Panc1 (cell line): ENCODE measurements around the gene TTLL12. TPM values are rescaled to one million over a fixed set of nuclear protein-coding genes. Genes with fewer than 3 reads are reported as not detected.

Experiments used
- ATAC-seq: fragments of 200-7000 bp; cut with Tn5 transposase; 2 replicates; pipeline ENCODE4 v1.9.1; 2020; ENCODE audit warnings: mild to moderate bottlenecking, moderate library complexity
- BruUV-seq: library from RNA; stranded (reverse); fragments of 400-500 nt; replicated peaks from 2 replicates; lab custom pipeline; 2021; lab: Mats Ljungman, UMichigan
- CTCF ChIA-PET: fragments of 300-600 bp; sonication (Branson Sonifier 250); formaldehyde crosslinking; loops from one replicate; lab custom pipeline; 2022; ENCODE audit warnings: antibody characterized with exemption; lab: Charles Lee
- POLR2A ChIA-PET: fragments of 300-600 bp; sonication (Branson Sonifier 250); formaldehyde crosslinking; loops from one replicate; lab custom pipeline; 2022; ENCODE audit warnings: antibody characterized with exemption; lab: Charles Lee
- DNase-seq: peaks from one replicate; pipeline ENCODE4 v3.0.0-alpha.2; 2010; ENCODE audit warnings: low read depth, low spot score
- H3K27ac ChIP-seq: 2 replicates; pipeline ENCODE4 v1.5.1; 2011; ENCODE audit warnings: mild to moderate bottlenecking, low read length, inconsistent platforms
- H3K27me3 ChIP-seq: fragments of 200-500 bp; sonication (Bioruptor generic); 2 replicates; pipeline ENCODE4 v1.6.0; 2014; ENCODE audit warnings: low read length, inconsistent platforms; ENCODE audit not compliant: control insufficient read depth, insufficient read depth
- H3K36me3 ChIP-seq: fragments of 200-500 bp; sonication (Bioruptor generic); 2 replicates; pipeline ENCODE4 v1.5.1; 2014; ENCODE audit warnings: inconsistent platforms, mild to moderate bottlenecking, low read length, moderate library complexity; ENCODE audit not compliant: control insufficient read depth, insufficient read depth
- H3K4me1 ChIP-seq: 2 replicates; pipeline ENCODE4 v1.5.1; 2011; ENCODE audit warnings: inconsistent platforms, mild to moderate bottlenecking, low read length, moderate library complexity; ENCODE audit not compliant: control insufficient read depth, insufficient read depth
- H3K4me3 ChIP-seq, 2 experiments: 2 replicates each; pipeline ENCODE4 v1.5.1; 2011 to 2012; ENCODE audit warnings: low read depth in 2 of 2, low read length in 2 of 2, mild to moderate bottlenecking in 2 of 2, inconsistent platforms in 1 of 2, moderate library complexity in 1 of 2
- H3K9me3 ChIP-seq: fragments of 200-500 bp; sonication (Bioruptor generic); 2 replicates; pipeline ENCODE4 v1.5.1; 2014; ENCODE audit warnings: low read depth, mild to moderate bottlenecking, inconsistent platforms, low read length, moderate library complexity; ENCODE audit not compliant: control insufficient read depth, insufficient read depth
- CTCF ChIP-seq: fragments of 450-650 bp; IDR thresholded peaks from 2 replicates; pipeline ENCODE4 v1.5.1; 2017; ENCODE audit warnings: mild to moderate bottlenecking
- POLR2AphosphoS5 ChIP-seq: IDR thresholded peaks from 2 replicates; pipeline ENCODE4 v1.6.1; 2012; ENCODE audit warnings: mild to moderate bottlenecking, low read depth, low read length, moderate library complexity
- REST ChIP-seq, 2 experiments: IDR thresholded peaks; 2 replicates each; pipeline ENCODE4 v1.6.1; 2011 to 2012; ENCODE audit warnings: low read depth in 2 of 2, control low read depth in 1 of 2, low read length in 1 of 2, mild to moderate bottlenecking in 1 of 2, moderate library complexity in 1 of 2; ENCODE audit not compliant: insufficient read depth in 1 of 2
- SIN3A ChIP-seq: IDR thresholded peaks from 2 replicates; pipeline ENCODE4 v1.6.1; 2012; ENCODE audit warnings: low read depth, mild to moderate bottlenecking, low read length, moderate library complexity, borderline replicate concordance; ENCODE audit not compliant: insufficient read depth
- TCF7L2 ChIP-seq: IDR thresholded peaks from 2 replicates; pipeline ENCODE4 v1.6.1; 2011; ENCODE audit warnings: mild to moderate bottlenecking, low read depth, low read length, inconsistent platforms
- in situ Hi-C: cut with HindIII; loops from 2 replicates; pipeline ENCODE4 v1.10.0; 2016; ENCODE audit warnings: low sequenced_read_pairs, low pct_unique_long_range_greater_than_20kb
- intact Hi-C: fragments of 100-400 bp; cut with micrococcal nuclease; formaldehyde crosslinking; loops from one replicate; pipeline ENCODE4 v1.10.0; 2022; ENCODE audit not compliant: unreplicated experiment
- total RNA-seq: library from RNA; stranded (reverse); gene quantifications from one replicate; pipeline ENCODE4 v1.2.1, GENCODE V29; 2021; ENCODE audit not compliant: unreplicated experiment

Gene TTLL12
- total RNA-seq, 1 experiment from 2014 or later = 26.3 TPM

- POLR2A ChIA-PET = no interaction called here
- no peak for ATAC-seq
- Histone ChIP-seq H3K27me3 (no peaks in the 10 kb centered on the region), H3K36me3 (no peaks in the 10 kb centered on the region; the same call in 1 of the 2 replicates), H3K4me1 (peaks cover 1% of the 10 kb centered on the region; the same call in 1 of the 2 replicates), H3K27ac (no peak overlapping the region), H3K4me3 (no peak overlapping the region), H3K9me3 (no peaks in the 10 kb centered on the region)
- no TSS peak for BruUV-seq
- in situ Hi-C loops = no loop called here
- no peak for TF ChIP-seq POLR2AphosphoS5
- no peak for TF ChIP-seq REST (IDR thresholded peaks at IDR 0.05; ENCODE audit: insufficient read depth in 1 of 2, low read depth in 2 of 2, low read length in 1 of 2)
- no peak for TF ChIP-seq SIN3A
- no peak for TF ChIP-seq TCF7L2
- TF ChIP-seq CTCF = no peak
- intact Hi-C loops = no loop called here
- no peak for DNase-seq
- CTCF ChIA-PET = no interaction called here
Measured at GRCh38 chr22:43134553-43134952, 52.4 kb downstream of the TTLL12 start.

- Histone ChIP-seq H3K27me3 (no peaks in the 10 kb centered on the region), H3K4me3 (no peak overlapping the region), H3K36me3 (no peaks in the 10 kb centered on the region; the same call in 1 of the 2 replicates), H3K27ac (no peak overlapping the region), H3K4me1 (peaks cover 4% of the 10 kb centered on the region; the same call in 1 of the 2 replicates), H3K9me3 (no peaks in the 10 kb centered on the region)
- ChIA-PET CTCF (interaction anchor here (0.6 kb wide), 1 partner anchor 66 kb away, joined by 4 read pairs; no protein-coding TSS in a partner anchor), POLR2A (no interaction called here)
- intact Hi-C loops (no loop called here), in situ Hi-C loops (no loop called here)
- TF ChIP-seq REST (IDR thresholded peaks at IDR 0.05; ENCODE audit: insufficient read depth in 1 of 2, low read depth in 2 of 2, low read length in 1 of 2) = no peak
- no peak for TF ChIP-seq TCF7L2
- TF ChIP-seq CTCF = no peak
- TF ChIP-seq SIN3A = no peak
- no peak for TF ChIP-seq POLR2AphosphoS5
- no peak for DNase-seq
- BruUV-seq = no TSS peak
- no peak for ATAC-seq
Measured at GRCh38 chr22:43133401-43133800, 53.5 kb downstream of the TTLL12 start.
